Adrenal gland (tissue), 5 donors: ENCODE measurements around the gene MPPED1.

Experiments
- POLR2A ChIP-seq, 2 donors: fragments of 450-650 bp; IDR thresholded peaks; one replicate each; pipeline ENCODE4 v1.6.1; 2017; ENCODE audit warnings: antibody characterized with exemption in 2 of 2, mild to moderate bottlenecking in 2 of 2, moderate library complexity in 1 of 2
- TF ChIP-seq, protein P1 (sequence below), 6 experiments: fragments of 450-650 bp in 4 of 6; fragments of 200-600 bp in 2 of 6; sonication (generic) in 1 of 6; IDR thresholded peaks; 1 replicate in 5 of 6; 2 replicates in 1 of 6; pipeline versions ENCODE4 v1.5.1 to v1.8.0; 2016 to 2021; ENCODE audit warnings: antibody characterized with exemption in 6 of 6, mild to moderate bottlenecking in 2 of 6, moderate library complexity in 1 of 6
- donor health status: DM: no; HTN: no; CAD: no.

DNA sequence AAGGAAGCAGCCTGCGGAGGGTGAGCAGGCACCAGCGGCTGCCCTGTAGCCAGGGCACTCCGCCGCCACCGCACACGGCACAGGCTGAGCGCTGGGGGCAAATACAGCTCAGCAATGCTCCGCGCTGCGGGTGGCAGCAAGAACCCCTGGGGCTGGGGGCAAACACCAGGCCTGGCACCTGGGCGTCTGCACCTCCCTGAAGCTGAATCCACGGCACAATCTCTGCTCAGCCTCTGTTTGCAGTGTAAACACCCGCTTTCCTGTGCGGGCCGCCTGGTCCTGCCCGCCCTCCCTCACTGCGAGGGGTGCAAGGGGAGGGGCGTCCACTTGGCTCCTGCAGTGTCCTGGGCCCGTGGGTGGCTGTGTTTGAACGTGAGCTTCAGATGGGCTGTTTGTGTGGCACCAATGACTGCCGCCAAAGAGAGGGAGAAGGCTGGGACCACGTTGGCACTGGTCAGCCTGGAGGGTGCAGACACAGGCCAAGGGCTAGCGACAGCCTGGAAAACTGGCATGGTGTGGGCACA is 14.8 kb upstream of the MPPED1 start:
- TF ChIP-seq, protein P1, sequence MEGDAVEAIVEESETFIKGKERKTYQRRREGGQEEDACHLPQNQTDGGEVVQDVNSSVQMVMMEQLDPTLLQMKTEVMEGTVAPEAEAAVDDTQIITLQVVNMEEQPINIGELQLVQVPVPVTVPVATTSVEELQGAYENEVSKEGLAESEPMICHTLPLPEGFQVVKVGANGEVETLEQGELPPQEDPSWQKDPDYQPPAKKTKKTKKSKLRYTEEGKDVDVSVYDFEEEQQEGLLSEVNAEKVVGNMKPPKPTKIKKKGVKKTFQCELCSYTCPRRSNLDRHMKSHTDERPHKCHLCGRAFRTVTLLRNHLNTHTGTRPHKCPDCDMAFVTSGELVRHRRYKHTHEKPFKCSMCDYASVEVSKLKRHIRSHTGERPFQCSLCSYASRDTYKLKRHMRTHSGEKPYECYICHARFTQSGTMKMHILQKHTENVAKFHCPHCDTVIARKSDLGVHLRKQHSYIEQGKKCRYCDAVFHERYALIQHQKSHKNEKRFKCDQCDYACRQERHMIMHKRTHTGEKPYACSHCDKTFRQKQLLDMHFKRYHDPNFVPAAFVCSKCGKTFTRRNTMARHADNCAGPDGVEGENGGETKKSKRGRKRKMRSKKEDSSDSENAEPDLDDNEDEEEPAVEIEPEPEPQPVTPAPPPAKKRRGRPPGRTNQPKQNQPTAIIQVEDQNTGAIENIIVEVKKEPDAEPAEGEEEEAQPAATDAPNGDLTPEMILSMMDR (IDR thresholded peaks at IDR 0.05), result no peak
- TF ChIP-seq POLR2A (IDR thresholded peaks at IDR 0.05), result no peak
